Endodermal cell (in vitro differentiated cells): Measurements from ENCODE around the gene LIN28A. TPM values are rescaled to one million over a fixed set of nuclear protein-coding genes. Genes with fewer than 3 reads are reported as not detected.

Source experiments
- DNase-seq: peaks from one replicate; pipeline ENCODE4 v3.0.0-alpha.2; 2017
- H3K27ac ChIP-seq: 2 replicates; pipeline ENCODE4 v1.5.1; 2013; ENCODE audit warnings: mild to moderate bottlenecking, low read depth, low read length, moderate library complexity
- H3K27me3 ChIP-seq: 2 replicates; pipeline ENCODE4 v1.6.1; 2013; ENCODE audit warnings: mild to moderate bottlenecking, low read length, moderate library complexity; ENCODE audit not compliant: insufficient read depth, control insufficient read depth, poor library complexity, severe bottlenecking
- H3K36me3 ChIP-seq: 2 replicates; pipeline ENCODE4 v1.7.0; 2013; ENCODE audit warnings: mild to moderate bottlenecking, low read length, moderate library complexity; ENCODE audit not compliant: control insufficient read depth, insufficient read depth
- H3K4me1 ChIP-seq: one replicate; pipeline ENCODE4 v1.7.0; 2013; ENCODE audit warnings: low read length; ENCODE audit not compliant: control insufficient read depth, insufficient read depth
- H3K4me3 ChIP-seq: 2 replicates; pipeline ENCODE4 v1.5.1; 2013; ENCODE audit warnings: mild to moderate bottlenecking, low read length, moderate library complexity
- H3K9ac ChIP-seq: 2 replicates; pipeline ENCODE4 v1.6.1; 2013; ENCODE audit warnings: mild to moderate bottlenecking, low read length, moderate library complexity; ENCODE audit not compliant: poor library complexity, severe bottlenecking; ENCODE audit errors: extremely low read depth
- H3K9me3 ChIP-seq: 2 replicates; pipeline ENCODE4 v1.6.1; 2013; ENCODE audit warnings: mild to moderate bottlenecking, low read length, moderate library complexity; ENCODE audit not compliant: control insufficient read depth
- H3K27ac Mint-ChIP-seq: 2 replicates; pipeline ENCODE4 v1.8.0; 2020; ENCODE audit warnings: mixed read lengths
- H3K27me3 Mint-ChIP-seq: 2 replicates; pipeline ENCODE4 v1.8.0; 2021; ENCODE audit warnings: mild to moderate bottlenecking, mixed read lengths; ENCODE audit not compliant: insufficient read depth
- H3K36me3 Mint-ChIP-seq: 2 replicates; pipeline ENCODE4 v1.8.0; 2020; ENCODE audit warnings: low read depth, mixed read lengths
- H3K4me1 Mint-ChIP-seq: 2 replicates; pipeline ENCODE4 v1.8.0; 2020; ENCODE audit warnings: mixed read lengths
- H3K4me3 Mint-ChIP-seq: 2 replicates; pipeline ENCODE4 v1.8.0; 2020; ENCODE audit warnings: mild to moderate bottlenecking, moderate library complexity, mixed read lengths
- H3K9me3 Mint-ChIP-seq: 2 replicates; pipeline ENCODE4 v1.8.0; 2020; ENCODE audit warnings: mild to moderate bottlenecking, mixed read lengths
- WGBS, 2 experiments: methylation state at CpG; one replicate each; pipeline versions ENCODE4 v1.1.5 to v1.1.7; 2013; ENCODE audit warnings: missing lambda C conversion rate in 2 of 2, mixed read lengths in 1 of 2; ENCODE audit not compliant: insufficient coverage in 1 of 2, insufficient read length in 1 of 2; 5-methylcytosine and 5-hydroxymethylcytosine counted together
- total RNA-seq, 2 donors: library from RNA; stranded (reverse); fragmentation: NEBNext Ultra II Directional in 1 of 2; extraction: Animal tissue kit (Norgen Biotek cat#: 25700) in 1 of 2; gene quantifications; 2 replicates in 1 of 2; 3 replicates in 1 of 2; pipeline ENCODE4 v1.2.1, GENCODE V29; 2021
- TF ChIP-seq, protein P1 (sequence below): fragments of 200-600 bp; sonication (generic); conservative IDR thresholded peaks from 2 replicates; pipeline ENCODE4 v1.5.0; 2021; ENCODE audit warnings: antibody characterized with exemption, mild to moderate bottlenecking

Gene LIN28A
- total RNA-seq, 2 donors from 2014 or later = 867 to 1,041 TPM

DNA sequence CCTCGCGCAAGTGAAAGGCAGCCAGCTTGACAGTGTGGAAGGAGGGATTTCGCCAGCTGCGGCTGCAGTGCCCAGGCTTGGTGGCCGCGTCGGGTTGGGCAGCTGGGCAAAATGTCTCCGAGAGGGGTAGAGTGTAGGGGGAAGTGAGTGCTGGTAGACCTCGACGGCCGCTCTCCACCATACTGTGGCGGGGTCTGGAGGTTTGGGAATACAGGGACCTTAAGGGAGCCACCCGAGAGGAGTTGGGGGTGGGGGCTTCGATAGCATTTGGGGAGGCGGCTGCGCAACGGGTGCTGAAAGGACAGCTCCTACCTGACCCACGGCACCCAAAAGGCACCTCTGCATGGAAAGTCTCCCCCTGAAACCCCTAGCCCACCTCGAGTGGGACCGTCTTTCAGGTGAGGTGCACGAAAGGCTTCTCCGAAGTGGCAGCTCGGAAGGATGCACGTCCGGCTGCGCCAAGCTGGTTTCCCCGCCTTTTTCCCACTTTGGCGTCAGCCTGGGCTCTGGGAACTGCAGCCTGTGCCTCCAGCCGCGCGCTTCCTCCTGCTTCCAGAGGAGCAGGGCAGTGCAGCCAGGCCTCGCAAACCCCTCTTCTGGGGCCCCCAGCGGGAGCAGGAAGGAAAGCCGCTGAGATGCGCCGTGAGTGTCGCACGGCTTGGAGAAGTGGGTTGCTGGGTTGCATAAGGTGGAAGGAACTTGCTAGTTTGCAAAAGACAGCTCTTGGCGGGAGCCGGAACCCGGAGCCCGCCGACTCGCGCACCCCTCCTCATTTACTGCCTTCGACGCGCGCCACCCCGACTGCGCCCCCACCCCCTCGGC is 61.1 kb downstream of the LIN28A start:
- 2% methylated on average over 25 to 52 of the region's 52 CpGs for WGBS, 2 experiments
- TF ChIP-seq, protein P1, sequence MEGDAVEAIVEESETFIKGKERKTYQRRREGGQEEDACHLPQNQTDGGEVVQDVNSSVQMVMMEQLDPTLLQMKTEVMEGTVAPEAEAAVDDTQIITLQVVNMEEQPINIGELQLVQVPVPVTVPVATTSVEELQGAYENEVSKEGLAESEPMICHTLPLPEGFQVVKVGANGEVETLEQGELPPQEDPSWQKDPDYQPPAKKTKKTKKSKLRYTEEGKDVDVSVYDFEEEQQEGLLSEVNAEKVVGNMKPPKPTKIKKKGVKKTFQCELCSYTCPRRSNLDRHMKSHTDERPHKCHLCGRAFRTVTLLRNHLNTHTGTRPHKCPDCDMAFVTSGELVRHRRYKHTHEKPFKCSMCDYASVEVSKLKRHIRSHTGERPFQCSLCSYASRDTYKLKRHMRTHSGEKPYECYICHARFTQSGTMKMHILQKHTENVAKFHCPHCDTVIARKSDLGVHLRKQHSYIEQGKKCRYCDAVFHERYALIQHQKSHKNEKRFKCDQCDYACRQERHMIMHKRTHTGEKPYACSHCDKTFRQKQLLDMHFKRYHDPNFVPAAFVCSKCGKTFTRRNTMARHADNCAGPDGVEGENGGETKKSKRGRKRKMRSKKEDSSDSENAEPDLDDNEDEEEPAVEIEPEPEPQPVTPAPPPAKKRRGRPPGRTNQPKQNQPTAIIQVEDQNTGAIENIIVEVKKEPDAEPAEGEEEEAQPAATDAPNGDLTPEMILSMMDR = peak; percentile 24
- peak overlapping the region; percentile 84 for H3K9ac ChIP-seq

DNA sequence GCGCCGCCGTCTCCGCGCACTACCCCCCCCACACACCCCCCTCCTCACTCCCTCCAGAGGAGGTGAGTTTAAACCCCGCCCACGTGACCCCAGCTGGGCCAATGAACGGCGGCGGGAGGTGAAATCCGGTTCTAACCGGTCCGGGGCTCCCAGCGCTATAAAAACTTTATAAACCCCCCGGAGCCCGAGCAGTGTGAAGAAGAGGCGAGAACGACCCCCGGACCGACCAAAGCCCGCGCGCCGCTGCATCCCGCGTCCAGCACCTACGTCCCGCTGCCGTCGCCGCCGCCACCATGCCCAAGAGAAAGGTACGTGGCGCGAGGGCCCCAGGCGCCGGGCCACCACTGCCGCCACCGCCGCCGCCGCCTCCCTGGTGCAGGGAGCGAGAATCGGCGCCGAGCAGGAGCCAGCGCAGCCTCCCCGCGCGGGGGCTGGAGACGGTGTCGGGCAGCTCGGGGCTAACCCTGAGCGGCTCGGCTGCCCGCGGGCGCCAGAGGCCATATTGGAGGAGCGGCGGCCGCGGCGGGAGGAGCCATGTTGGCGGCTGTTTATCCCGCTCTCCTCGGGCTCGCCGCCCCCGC is 61.8 kb downstream of the LIN28A start, which contains the start of gene HMGN2:
Gene HMGN2, plus strand, starts transcription at position 121 of the 581 bp plus-strand sequence. Its CDS starts 173 bp downstream, at position 294.
- Histone ChIP-seq H3K36me3 (peaks cover 61% of the 10 kb centered on the region), H3K27me3 (no peaks in the 10 kb centered on the region), H3K9ac (peak within 1 kb of the TSS; percentile 84), H3K4me3 (peak within 1 kb of the TSS; percentile 97), H3K27ac (peak within 1 kb of the TSS; percentile 99), H3K9me3 (no peaks in the 10 kb centered on the region), H3K4me1 (peaks cover 7% of the 10 kb centered on the region)
- peak within 1 kb of the TSS; percentile 87 for H3K4me3 Mint-ChIP-seq
- 0 to 1% methylated on average over 16 to 69 of the region's 69 CpGs for WGBS, 2 experiments
- H3K4me1 Mint-ChIP-seq = peaks cover 50% of the 10 kb centered on the region
- TF ChIP-seq, protein P1 = no peak
- H3K27ac Mint-ChIP-seq = peak within 1 kb of the TSS; percentile 96
- no peaks in the 10 kb centered on the region for H3K27me3 Mint-ChIP-seq
- no peaks in the 10 kb centered on the region for H3K9me3 Mint-ChIP-seq
- peaks cover 62% of the 10 kb centered on the region for H3K36me3 Mint-ChIP-seq
- peak; percentile 96 for DNase-seq

More for the DNA sequence above, 61.1 kb downstream of the LIN28A start:
- H3K9me3 ChIP-seq = no peaks in the 10 kb centered on the region
- peaks cover 62% of the 10 kb centered on the region for H3K36me3 Mint-ChIP-seq
- H3K9me3 Mint-ChIP-seq = no peaks in the 10 kb centered on the region
- H3K27ac Mint-ChIP-seq = peak overlapping the region; percentile 96
- H3K4me3 ChIP-seq = peak overlapping the region; percentile 85
- H3K36me3 ChIP-seq = peaks cover 61% of the 10 kb centered on the region
- no peaks in the 10 kb centered on the region for H3K27me3 ChIP-seq
- peaks cover 7% of the 10 kb centered on the region for H3K4me1 ChIP-seq
- H3K4me3 Mint-ChIP-seq = peak overlapping the region; percentile 87
- no peaks in the 10 kb centered on the region for H3K27me3 Mint-ChIP-seq
- peaks cover 51% of the 10 kb centered on the region for H3K4me1 Mint-ChIP-seq
- H3K27ac ChIP-seq = peak overlapping the region; percentile 99
- peak; percentile 93 for DNase-seq

DNA sequence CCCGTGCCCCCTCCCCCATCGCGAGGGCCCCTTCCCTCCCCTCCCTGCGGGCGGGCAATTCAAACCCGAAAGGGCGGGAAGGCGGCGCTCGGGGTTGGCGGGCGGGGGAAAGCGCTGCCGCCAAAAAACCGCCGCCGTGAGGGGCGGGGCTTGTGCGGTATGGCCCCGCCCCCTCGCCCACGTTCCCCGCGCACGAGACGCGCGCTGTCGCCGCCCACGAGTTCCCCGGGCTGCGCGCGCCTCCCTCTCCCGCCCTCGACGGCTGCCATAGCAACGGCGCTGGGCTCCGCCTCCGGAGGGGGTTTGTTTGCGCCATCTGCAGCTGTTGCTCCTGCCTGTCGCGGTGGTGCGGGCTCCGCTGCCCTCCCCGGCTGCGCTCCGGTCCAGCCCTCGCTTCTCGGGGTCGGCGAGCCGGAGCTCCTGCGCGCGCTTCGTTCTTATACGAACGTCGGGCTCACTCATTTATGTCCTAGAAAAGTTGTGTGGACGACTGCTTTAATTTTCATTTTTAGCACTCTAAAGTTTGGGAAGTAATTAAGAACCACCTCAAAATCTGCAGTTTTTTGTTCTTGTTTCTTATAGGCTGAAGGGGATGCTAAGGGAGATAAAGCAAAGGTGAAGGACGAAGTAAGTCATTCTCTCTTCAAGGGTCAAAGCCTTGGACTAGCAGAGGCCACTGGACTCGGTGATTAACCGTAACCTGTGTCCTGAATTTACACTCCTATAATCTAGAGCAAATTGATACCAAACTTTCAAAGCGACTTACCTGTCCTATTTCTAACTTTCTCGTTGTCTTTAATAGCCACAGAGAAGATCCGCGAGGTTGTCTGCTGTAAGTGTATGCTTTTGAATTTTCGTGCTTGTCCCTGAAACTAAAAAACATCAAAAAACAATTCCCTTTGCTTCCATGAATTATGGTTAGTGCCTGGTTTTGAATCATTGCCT is 62.6 kb downstream of the LIN28A start:
- H3K4me3 ChIP-seq = peak overlapping the region; percentile 97
- Mint-ChIP-seq H3K9me3 (no peaks in the 10 kb centered on the region), H3K36me3 (peaks cover 60% of the 10 kb centered on the region), H3K27me3 (no peaks in the 10 kb centered on the region), H3K4me3 (peak overlapping the region; percentile 87), H3K4me1 (peaks cover 43% of the 10 kb centered on the region), H3K27ac (peak overlapping the region; percentile 82)
- peaks cover 59% of the 10 kb centered on the region for H3K36me3 ChIP-seq
- peak; percentile 96 for DNase-seq
- WGBS, 2 experiments = 7 to 10% methylated on average over 42 to 71 of the region's 71 CpGs
- peak overlapping the region; percentile 84 for H3K9ac ChIP-seq
- TF ChIP-seq, protein P1 = no peak
- peak overlapping the region; percentile 99 for H3K27ac ChIP-seq
- H3K27me3 ChIP-seq = no peaks in the 10 kb centered on the region
- H3K4me1 ChIP-seq = peaks cover 7% of the 10 kb centered on the region
- no peaks in the 10 kb centered on the region for H3K9me3 ChIP-seq
